Keratinocyte (primary cell): ENCODE results near the gene CCSER1. TPM values are rescaled to one million over a fixed set of nuclear protein-coding genes. Genes with fewer than 3 reads are reported as not detected.

Source experiments
- DNase-seq: peaks from one replicate; pipeline ENCODE4 v3.0.0-alpha.2; 2011; ENCODE audit warnings: low read depth, missing footprints, low spot score
- FAIRE-seq: peaks from 2 replicates; lab custom pipeline; 2011; peaks lifted over from hg19 to GRCh38; lab: Jason Lieb, UNC
- H2AFZ ChIP-seq: 2 replicates; pipeline ENCODE4 v1.6.0; 2012; ENCODE audit warnings: low read length, control low read depth, inconsistent platforms; ENCODE audit not compliant: control insufficient read depth
- H3K27ac ChIP-seq: 2 replicates; pipeline ENCODE4 v1.5.1; 2011; ENCODE audit warnings: low read length; ENCODE audit not compliant: control insufficient read depth, insufficient read depth
- H3K27me3 ChIP-seq: 3 replicates; pipeline ENCODE4 v1.6.0; 2011; ENCODE audit warnings: low read length; ENCODE audit not compliant: control insufficient read depth, insufficient read depth; ENCODE audit errors: extremely low read depth
- H3K36me3 ChIP-seq, 2 experiments: 2 replicates in 1 of 2; 3 replicates in 1 of 2; pipeline ENCODE4 v1.5.1; 2011; ENCODE audit warnings: low read length in 2 of 2, mild to moderate bottlenecking in 1 of 2; ENCODE audit not compliant: control insufficient read depth in 2 of 2, insufficient read depth in 2 of 2; ENCODE audit errors: extremely low read depth in 1 of 2
- H3K4me1 ChIP-seq: 3 replicates; pipeline ENCODE4 v1.5.1; 2011; ENCODE audit warnings: low read length; ENCODE audit not compliant: control insufficient read depth, insufficient read depth; ENCODE audit errors: extremely low read depth
- H3K4me2 ChIP-seq: 3 replicates; pipeline ENCODE4 v1.6.0; 2011; ENCODE audit warnings: low read depth, low read length; ENCODE audit not compliant: control insufficient read depth, insufficient read depth; ENCODE audit errors: extremely low read depth
- H3K4me3 ChIP-seq, 3 experiments: fragments of 200-600 bp in 1 of 3; sonication (generic) in 1 of 3; 2 replicates in 2 of 3; 3 replicates in 1 of 3; pipeline ENCODE4 v1.5.1; 2011 to 2016; ENCODE audit warnings: low read length in 3 of 3, mild to moderate bottlenecking in 3 of 3, control low read depth in 2 of 3, inconsistent platforms in 1 of 3, low read depth in 1 of 3, mixed read lengths in 1 of 3, mixed run types in 1 of 3, moderate library complexity in 1 of 3; ENCODE audit not compliant: control insufficient read depth in 2 of 3, insufficient read depth in 2 of 3; ENCODE audit errors: extremely low read depth in 1 of 3
- H3K79me2 ChIP-seq: 2 replicates; pipeline ENCODE4 v1.6.0; 2012; ENCODE audit warnings: low read length; ENCODE audit not compliant: control insufficient read depth, insufficient read depth
- H3K9ac ChIP-seq: 3 replicates; pipeline ENCODE4 v1.6.0; 2011; ENCODE audit warnings: low read length; ENCODE audit not compliant: control insufficient read depth, insufficient read depth; ENCODE audit errors: extremely low read depth
- H3K9me1 ChIP-seq: 3 replicates; pipeline ENCODE4 v1.6.0; 2011; ENCODE audit warnings: low read length; ENCODE audit not compliant: control insufficient read depth, insufficient read depth; ENCODE audit errors: extremely low read depth
- H3K9me3 ChIP-seq: 2 replicates; pipeline ENCODE4 v1.5.1; 2012; ENCODE audit warnings: low read depth, low read length; ENCODE audit not compliant: control insufficient read depth
- H4K20me1 ChIP-seq: 3 replicates; pipeline ENCODE4 v1.6.0; 2011; ENCODE audit warnings: low read length; ENCODE audit not compliant: control insufficient read depth, insufficient read depth; ENCODE audit errors: extremely low read depth
- CTCF ChIP-seq, 3 experiments: IDR thresholded peaks in 1 of 3; conservative IDR thresholded peaks in 1 of 3; optimal IDR thresholded peaks in 1 of 3; 2 replicates in 2 of 3; 3 replicates in 1 of 3; pipeline versions ENCODE3 to v1.5.1; 2011; ENCODE audit warnings: low read length in 3 of 3, mild to moderate bottlenecking in 3 of 3, moderate library complexity in 2 of 3, control low read depth in 1 of 3, inconsistent platforms in 1 of 3; ENCODE audit not compliant: insufficient read depth in 2 of 3; ENCODE audit errors: extremely low read depth in 1 of 3
- EZH2 ChIP-seq: IDR thresholded peaks from one replicate; pipeline ENCODE4 v1.6.1; 2012; ENCODE audit warnings: inconsistent platforms, mild to moderate bottlenecking, low read length, moderate library complexity
- dilution Hi-C: fragments of 300-500 bp; cut with MboI; formaldehyde crosslinking; loops from one replicate; pipeline ENCODE4 v1.7.0; 2020; ENCODE audit warnings: low sequenced_read_pairs; ENCODE audit not compliant: extremely low pct_ligation_motif_present
- polyA plus RNA-seq, 5 experiments: library from polyadenylated mRNA; depleted of rRNA in 3 of 5; stranded (reverse) in 3 of 5; stranded (forward) in 1 of 5; unstranded in 1 of 5; fragments of >200 nt; gene quantifications; 1 replicate in 1 of 5; 2 replicates in 3 of 5; 3 replicates in 1 of 5; pipeline versions ENCODE4 v1.2.1 to v1.2.3, GENCODE V29; 2011 to 2012; ENCODE audit warnings: missing spikeins in 2 of 5, low read depth in 1 of 5, low replicate concordance in 1 of 5

Gene CCSER1
- polyA plus RNA-seq, 1 donor (not counting 4 experiments of a cell fraction or from before 2014, with no cell fraction given), result 1.2 TPM

GRCh38 chr4:90112715-90113114, 14.5 kb upstream of the CCSER1 start:
- Histone ChIP-seq H3K27me3 (no peaks in the 10 kb centered on the region), H3K4me3 (no peak overlapping the region), H3K36me3 (no peaks in the 10 kb centered on the region), H3K9ac (no peak overlapping the region), H3K4me1 (no peaks in the 10 kb centered on the region), H3K4me2 (no peak overlapping the region), H3K79me2 (no peaks in the 10 kb centered on the region), H4K20me1 (no peaks in the 10 kb centered on the region), H2AFZ (no peak overlapping the region), H3K9me1 (no peaks in the 10 kb centered on the region), H3K27ac (no peak overlapping the region), H3K9me3 (no peaks in the 10 kb centered on the region)
- dilution Hi-C loops, result no loop called here
- FAIRE-seq, result no peak
- TF ChIP-seq CTCF (optimal IDR thresholded peaks at IDR 0.05 in 1 of 3, IDR thresholded peaks at IDR 0.05 in 1 of 3, conservative IDR thresholded peaks at IDR 0.05 in 1 of 3; ENCODE audit: extremely low read depth in 1 of 3, insufficient read depth in 2 of 3, low read length in 3 of 3) (no peak), EZH2 (no peak)
- no peak for DNase-seq

GRCh38 chr4:90113881-90114457, 13.2 kb upstream of the CCSER1 start:
- Histone ChIP-seq H4K20me1 (no peaks in the 10 kb centered on the region), H3K4me1 (no peaks in the 10 kb centered on the region), H3K79me2 (no peaks in the 10 kb centered on the region), H3K27me3 (no peaks in the 10 kb centered on the region), H3K9me1 (no peaks in the 10 kb centered on the region), H3K36me3 (no peaks in the 10 kb centered on the region), H3K4me3 (no peak overlapping the region), H2AFZ (no peak overlapping the region), H3K27ac (no peak overlapping the region), H3K9ac (no peak overlapping the region), H3K9me3 (no peaks in the 10 kb centered on the region), H3K4me2 (no peak overlapping the region)
- dilution Hi-C loops, result no loop called here
- no peak for FAIRE-seq
- TF ChIP-seq EZH2, result no peak
- TF ChIP-seq CTCF (optimal IDR thresholded peaks at IDR 0.05 in 1 of 3, IDR thresholded peaks at IDR 0.05 in 1 of 3, conservative IDR thresholded peaks at IDR 0.05 in 1 of 3; ENCODE audit: extremely low read depth in 1 of 3, insufficient read depth in 2 of 3, low read length in 3 of 3), result no peak
- DNase-seq, result no peak
